A549 treated with DMSO at 1 μM for 4 hours (cell line): ENCODE data around the gene UBTF. TPM values are rescaled to one million over a fixed set of nuclear protein-coding genes. Genes with fewer than 3 reads are reported as not detected.

Experiments
- total RNA-seq: library from RNA; stranded (reverse); fragments of 200-300 nt; extraction: Qiagen RNA extraction; gene quantifications from 5 replicates; pipeline ENCODE4 v1.2.3, GENCODE V29; 2022; ENCODE audit warnings: low read depth

The UBTF gene, protein sequence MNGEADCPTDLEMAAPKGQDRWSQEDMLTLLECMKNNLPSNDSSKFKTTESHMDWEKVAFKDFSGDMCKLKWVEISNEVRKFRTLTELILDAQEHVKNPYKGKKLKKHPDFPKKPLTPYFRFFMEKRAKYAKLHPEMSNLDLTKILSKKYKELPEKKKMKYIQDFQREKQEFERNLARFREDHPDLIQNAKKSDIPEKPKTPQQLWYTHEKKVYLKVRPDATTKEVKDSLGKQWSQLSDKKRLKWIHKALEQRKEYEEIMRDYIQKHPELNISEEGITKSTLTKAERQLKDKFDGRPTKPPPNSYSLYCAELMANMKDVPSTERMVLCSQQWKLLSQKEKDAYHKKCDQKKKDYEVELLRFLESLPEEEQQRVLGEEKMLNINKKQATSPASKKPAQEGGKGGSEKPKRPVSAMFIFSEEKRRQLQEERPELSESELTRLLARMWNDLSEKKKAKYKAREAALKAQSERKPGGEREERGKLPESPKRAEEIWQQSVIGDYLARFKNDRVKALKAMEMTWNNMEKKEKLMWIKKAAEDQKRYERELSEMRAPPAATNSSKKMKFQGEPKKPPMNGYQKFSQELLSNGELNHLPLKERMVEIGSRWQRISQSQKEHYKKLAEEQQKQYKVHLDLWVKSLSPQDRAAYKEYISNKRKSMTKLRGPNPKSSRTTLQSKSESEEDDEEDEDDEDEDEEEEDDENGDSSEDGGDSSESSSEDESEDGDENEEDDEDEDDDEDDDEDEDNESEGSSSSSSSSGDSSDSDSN
- 91.4 to 114 TPM (median 106 TPM) in 5 replicates for total RNA-seq

DNA sequence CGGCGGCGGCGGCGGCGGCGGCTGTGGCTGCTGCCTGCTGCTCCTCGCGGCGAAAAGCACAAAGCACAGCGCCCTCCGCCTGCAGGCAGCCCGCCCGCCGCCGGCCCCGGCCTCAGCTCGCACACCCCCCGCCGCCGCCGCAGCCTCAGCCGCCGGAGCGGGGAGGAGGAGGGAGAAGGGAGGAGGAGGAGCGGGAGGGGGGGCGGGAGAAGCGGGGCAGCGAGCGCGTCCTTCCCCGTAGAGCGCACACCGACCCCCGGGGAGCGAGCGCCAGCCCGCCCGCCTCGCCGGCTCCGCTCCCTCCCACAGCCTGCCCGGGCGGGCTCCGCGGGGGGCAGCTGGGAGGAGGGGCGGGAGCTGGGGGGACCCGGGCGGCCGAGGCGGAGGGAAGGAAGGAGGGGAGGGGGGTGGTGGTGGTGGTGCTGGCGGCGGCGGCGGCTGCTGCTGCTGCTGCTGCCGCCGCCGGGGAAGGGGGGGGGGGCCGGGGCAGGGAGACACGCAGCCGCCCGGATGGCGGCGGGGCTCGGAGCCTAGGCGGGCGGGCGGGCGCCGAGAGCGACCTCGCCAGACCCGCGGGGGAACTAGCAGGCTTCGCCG lies at the start of gene UBTF:
Gene UBTF (minus strand): TSS at position 60 of the 597 bp plus-strand sequence. CDS start 1,446 bp downstream, outside the sequence.

DNA sequence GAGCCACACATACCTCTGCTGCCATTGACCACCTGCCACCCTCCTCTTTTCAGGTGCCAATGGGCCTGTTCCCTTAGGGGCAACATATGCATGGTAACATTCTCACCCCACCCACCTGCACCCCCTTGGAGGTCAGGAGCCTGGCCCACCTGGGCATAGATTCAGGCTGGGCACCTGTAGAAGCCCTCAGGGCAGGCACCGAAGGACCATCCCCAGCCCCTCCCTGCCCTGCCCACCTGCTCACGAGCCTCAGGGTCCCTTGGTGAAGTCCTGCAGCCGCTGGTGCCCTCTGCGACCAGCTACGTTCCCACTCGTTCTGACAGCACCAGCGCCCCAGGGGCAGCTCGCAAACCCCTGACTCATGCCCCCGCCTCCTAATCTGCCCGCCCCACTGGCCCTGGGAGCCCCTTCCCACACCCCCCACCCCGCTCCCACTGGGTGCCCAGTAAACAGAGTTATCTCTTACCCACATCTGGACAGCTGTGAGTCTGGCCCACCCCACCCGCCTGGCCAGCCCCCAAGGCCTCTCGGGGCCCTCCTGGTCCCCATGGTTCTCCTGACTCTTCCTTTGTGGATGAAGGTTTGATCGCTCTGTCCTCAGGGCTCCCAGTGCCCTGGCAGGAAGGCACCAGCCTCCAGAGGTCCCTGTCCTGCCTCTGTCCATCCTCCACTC lies 48.5 kb upstream of the UBTF start, which contains the start of gene SLC4A1:
Gene SLC4A1 (minus strand): TSS at position 318 of the 673 bp plus-strand sequence. CDS start 5,269 bp downstream, outside the sequence.

DNA sequence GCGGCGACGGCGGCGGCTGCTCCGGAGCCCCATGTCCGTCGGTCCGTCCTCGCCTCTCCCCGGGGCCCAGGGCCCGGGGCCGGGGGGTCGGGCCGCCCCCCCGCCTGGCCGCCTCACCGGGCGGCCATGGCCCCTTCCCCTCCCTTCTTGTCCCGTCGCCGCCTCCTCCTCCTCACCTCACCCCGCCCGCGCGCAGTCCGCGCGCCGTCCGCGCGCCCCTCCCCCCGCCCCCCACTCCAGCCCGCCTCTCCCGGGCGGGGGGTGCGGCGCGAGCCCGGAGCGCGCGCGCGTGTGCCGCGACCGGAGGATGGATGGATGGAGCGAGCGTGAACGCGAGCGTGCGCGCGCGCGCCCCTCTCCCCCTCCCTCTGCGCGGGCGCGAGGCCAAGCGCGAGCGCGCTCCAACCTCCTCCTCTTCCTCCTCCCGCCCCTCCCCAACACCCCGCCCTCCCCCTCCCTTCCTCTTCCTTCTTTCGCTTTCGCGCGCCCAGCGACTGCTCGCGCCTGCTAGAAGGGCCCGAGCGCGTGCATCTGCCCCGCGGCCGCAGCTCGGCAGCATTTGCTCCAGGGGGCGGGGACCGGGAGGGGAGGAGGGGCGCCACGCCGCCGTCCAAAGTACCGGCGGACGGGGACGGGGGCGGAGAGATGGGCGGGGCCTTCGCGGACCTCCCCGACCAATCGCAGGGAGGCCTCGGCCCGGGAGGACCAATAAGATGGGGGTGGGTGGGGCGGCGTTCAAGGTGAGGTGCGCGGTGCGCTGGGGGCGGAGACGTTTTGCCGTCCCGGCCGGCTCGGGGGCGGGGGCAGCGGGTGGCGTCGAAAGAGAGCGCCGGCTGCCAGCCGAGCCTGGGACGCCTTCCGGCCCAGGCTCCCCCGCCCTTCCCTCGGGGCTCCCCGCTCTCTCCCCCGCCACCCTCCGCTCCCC lies 19.7 kb downstream of the UBTF start, which contains the start of gene ATXN7L3:
Gene ATXN7L3 (minus strand): TSS at position 332 of the 925 bp plus-strand sequence. CDS start 1,814 bp downstream, outside the sequence.

DNA sequence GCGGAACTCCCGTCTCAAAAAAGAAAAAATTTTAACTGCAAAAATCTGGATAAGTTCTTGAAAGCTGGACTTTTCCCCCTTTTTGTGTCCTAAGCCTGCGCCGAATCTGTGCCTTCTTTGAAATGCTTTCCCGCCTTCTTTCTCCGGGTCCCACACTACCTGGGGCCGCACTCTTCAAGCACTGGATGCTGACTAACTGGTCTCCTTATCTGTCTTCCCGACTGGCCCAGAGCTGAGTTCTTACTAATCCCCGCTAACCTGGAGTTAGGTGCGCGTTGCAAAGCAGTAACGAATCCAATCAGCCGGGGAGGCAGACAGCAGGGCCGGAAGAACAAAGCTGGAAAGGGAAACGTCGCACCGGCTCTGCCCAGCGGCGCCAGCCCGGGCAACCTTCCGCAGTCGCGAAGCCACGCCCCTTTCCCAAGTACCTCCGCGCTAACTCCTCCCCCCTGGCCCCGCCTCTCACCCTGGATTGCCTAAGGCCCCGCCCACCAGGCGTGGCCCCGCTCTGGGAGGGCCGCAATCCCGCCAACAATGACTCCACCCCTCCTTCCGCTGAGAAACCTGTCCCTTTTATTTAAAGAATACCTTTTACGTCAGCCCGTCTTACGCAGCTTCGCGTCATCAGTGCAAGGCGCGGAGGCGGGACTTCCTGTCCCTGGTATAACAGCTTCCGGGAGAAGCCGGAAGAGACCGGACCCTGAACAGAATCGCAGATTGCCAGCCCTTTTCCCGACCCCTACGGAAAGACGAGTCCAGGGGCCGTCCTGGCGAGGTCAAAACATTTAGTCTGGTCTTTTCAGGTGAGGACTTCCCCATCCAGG lies 33.0 kb downstream of the UBTF start, which contains the start of gene TMUB2:
Gene TMUB2 (plus strand): TSS at position 666 of the 824 bp plus-strand sequence. CDS start 737 bp downstream, outside the sequence.

DNA sequence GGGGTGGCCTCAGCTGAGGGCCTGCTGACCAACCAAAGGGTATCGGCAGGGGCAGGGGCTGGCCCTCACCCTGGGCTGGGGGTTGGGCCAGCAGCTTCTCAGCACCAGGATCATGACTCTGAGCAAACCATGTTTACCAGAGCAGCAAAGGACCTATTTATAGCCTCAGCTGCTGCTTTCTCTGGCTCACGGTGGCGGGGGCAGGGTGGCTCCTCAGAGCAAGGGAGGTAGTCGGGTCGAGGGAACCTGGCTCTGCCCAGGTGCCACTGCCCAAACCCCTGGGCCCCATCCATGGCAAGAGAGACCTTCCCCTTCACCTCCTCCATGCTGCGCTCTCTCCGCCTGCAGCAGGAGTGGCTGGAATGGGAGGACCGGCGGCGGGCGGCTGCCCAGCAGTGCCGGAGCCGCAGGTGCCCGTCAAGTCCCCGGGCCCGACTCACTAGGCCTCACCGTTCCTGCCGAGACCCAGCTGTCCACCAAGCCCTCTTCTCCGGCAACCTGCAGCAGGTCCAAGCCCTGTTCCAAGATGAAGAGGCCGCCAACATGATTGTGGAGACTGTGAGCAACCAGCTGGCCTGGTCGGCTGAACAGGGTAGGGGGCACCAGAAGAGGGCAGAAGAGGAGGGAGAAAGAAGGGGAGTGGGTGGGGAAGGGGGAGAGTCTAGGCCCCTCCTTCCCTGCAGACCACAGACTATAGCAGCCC lies 48.8 kb downstream of the UBTF start, which contains the start of gene ASB16:
Gene ASB16 (plus strand): TSS at position 206 of the 703 bp plus-strand sequence. CDS start 86 bp downstream, at position 292.

Other genes starting within 250 kb of the UBTF start
- gene NAGS, start 215.1 kb downstream of the UBTF start, total RNA-seq = 0.77 to 1.4 TPM (median 1.0 TPM) in 5 replicates
- gene TMEM101, start 204.7 kb downstream of the UBTF start, total RNA-seq = 27.4 to 33.5 TPM (median 29.9 TPM) in 5 replicates
- 55.9 to 60.9 TPM (median 57.6 TPM) in 5 replicates for gene LSM12, start 153.0 kb downstream of the UBTF start, total RNA-seq
- 122 to 174 TPM (median 149 TPM) in 5 replicates for gene G6PC3, start 148.9 kb downstream of the UBTF start, total RNA-seq
- 14.6 to 18.7 TPM (median 15.7 TPM) in 5 replicates for gene HDAC5, start 96.0 kb downstream of the UBTF start, total RNA-seq
- 8.2 to 9.9 TPM (median 8.8 TPM) in 5 replicates for gene HROB, start 77.7 kb downstream of the UBTF start, total RNA-seq
- 0.08 to 0.17 TPM (median 0.10 TPM) in 5 replicates for gene ASB16, start 49.0 kb downstream of the UBTF start, total RNA-seq
- 37.3 to 45.0 TPM (median 43.9 TPM) in 5 replicates for gene TMUB2, start 32.7 kb downstream of the UBTF start, total RNA-seq
- 56.7 to 69.2 TPM (median 64.8 TPM) in 5 replicates for gene ATXN7L3, start 19.8 kb downstream of the UBTF start, total RNA-seq
- not detected in 5 replicates for gene SLC4A1, start 48.5 kb upstream of the UBTF start, total RNA-seq
- gene RUNDC3A, start 88.9 kb upstream of the UBTF start, total RNA-seq = 0.18 to 0.71 TPM (median 0.69 TPM) in 5 replicates
- gene SLC25A39, start 105.1 kb upstream of the UBTF start, total RNA-seq = 163 to 221 TPM (median 189 TPM) in 5 replicates
- gene GRN, start 125.6 kb upstream of the UBTF start, total RNA-seq = 214 to 235 TPM (median 233 TPM) in 5 replicates
- gene FAM171A2, start 144.2 kb upstream of the UBTF start, total RNA-seq = 2.6 to 4.8 TPM (median 3.8 TPM) in 5 replicates
- gene ITGA2B, start 170.0 kb upstream of the UBTF start, total RNA-seq = 1.3 to 1.8 TPM (median 1.5 TPM) in 5 replicates